Hindlimb muscle (tissue), 1 donor: ENCODE measurements around the gene FLT4. TPM values are rescaled to one million over a fixed set of nuclear protein-coding genes. Genes with fewer than 3 reads are reported as not detected.
"Not testable (repeated sequence)": the region's sequence is repeated elsewhere in the genome, so short reads cannot be mapped to it uniquely, and the experiment has no call there.

Experiments
- DNase-seq: peaks from one replicate; pipeline ENCODE4 v3.0.0-alpha.2; 2013
- polyA plus RNA-seq: library from polyadenylated mRNA; unstranded; fragments of 120-200 nt; gene quantifications from one replicate; pipeline ENCODE4 v1.2.1, GENCODE V29; 2013; ENCODE audit not compliant: insufficient read length

The FLT4 gene
- polyA plus RNA-seq, 1 donor: 9.2 TPM

DNA sequence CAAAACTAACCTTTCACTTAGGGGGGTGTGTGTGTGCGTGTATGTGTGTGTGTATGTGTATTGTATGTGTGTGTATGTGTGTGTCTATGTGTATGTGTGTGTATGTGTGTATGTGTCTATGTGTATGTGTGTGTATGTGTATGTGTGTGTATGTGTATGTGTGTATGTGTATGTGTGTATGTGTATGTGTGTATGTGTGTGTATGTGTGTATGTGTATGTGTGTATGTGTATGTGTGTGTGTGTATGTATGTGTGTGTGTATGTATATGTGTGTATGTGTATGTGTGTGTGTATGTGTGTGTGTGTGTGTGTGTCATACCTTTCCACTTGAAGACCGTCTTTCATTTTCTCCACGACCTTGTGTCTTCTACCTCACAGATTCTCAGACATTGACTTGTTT, 20.8 kb upstream of the FLT4 start:
- DNase-seq: no peak

GRCh38 chr5:180669661-180670060, 20.3 kb upstream of the FLT4 start:
- no peak for DNase-seq

GRCh38 chr5:180668835-180669596, 19.6 kb upstream of the FLT4 start:
- no peak for DNase-seq

DNA sequence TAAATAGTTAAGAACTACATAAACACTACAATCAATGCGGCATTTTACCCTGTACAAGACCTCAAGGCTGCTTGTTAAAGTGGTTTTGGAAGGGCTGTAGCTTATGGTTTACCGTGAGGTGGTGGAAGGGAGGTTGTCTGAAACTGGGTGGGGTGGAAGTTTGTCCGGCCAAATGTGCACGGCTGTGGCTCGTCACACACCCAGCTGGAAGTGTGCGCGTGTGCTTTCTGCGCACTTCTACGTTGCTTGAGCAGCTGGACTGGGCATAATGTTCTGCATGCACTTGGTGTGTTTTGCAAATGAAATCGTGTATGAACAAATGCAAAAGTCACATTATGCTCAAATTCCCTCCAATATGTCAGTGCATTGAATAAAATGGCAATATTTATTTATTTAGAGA, 17.4 kb upstream of the FLT4 start:
- no peak for DNase-seq

DNA sequence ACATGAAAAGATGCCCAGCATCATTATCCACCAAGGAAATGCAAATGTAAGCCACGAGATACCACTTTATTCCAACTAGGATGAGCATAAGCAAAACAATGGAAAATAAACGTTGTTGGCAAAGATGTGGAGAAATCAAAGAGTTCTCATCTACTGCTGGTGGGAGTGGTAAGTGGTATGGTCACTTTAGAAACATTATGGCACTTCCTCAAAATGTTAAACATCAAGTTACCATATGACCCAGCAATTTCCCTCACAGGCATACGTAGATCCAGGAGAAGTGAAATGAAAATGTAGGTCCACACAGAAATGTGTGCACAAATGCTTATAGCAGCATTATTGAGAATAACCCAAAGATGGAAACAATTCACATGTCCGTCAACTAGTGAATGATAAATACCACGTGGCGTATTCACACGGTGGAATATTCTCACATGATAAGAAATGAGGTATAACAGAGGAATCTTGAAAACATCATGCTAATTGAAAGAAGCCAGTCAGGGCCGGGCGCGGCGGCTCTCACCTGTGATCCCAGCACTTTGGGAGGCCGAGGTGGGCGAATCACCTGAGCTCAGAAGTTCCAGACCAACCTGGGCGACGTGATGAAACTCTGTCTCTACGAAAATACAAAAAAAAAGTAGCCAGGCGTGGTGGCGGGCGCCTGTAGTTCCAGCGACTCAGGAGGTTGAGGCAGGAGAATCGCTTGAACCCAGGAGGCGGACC, 16.4 kb upstream of the FLT4 start:
- no peak for DNase-seq

- DNase-seq: no peak
Observed at GRCh38 chr5:180658774-180659564, 9.6 kb upstream of the FLT4 start.

GRCh38 chr5:180655243-180655642, 5.8 kb upstream of the FLT4 start:
- DNase-seq: not testable (repeated sequence)

DNA sequence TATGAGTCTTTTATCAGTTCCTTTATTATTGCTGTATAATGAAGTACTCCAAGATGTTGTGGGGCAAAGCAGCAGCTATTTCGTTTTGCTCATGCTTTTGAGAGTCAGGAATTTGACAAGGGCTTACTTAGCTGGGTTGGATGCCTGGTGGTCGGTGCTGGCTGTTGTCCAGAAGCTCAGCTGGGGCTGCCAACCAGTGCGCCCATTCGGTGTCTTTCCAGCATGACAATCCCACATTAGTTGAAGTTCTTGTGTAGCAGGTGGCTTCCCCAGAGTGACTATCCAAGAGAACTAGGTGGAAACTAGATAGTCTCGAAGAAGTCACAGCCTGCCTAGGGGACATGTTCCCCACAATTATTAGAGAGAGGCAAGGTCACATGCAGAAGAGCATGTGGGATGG, 3.4 kb upstream of the FLT4 start:
- no peak for DNase-seq

- DNase-seq: no peak
Observed at GRCh38 chr5:180652346-180652745, 2.9 kb upstream of the FLT4 start.

DNA sequence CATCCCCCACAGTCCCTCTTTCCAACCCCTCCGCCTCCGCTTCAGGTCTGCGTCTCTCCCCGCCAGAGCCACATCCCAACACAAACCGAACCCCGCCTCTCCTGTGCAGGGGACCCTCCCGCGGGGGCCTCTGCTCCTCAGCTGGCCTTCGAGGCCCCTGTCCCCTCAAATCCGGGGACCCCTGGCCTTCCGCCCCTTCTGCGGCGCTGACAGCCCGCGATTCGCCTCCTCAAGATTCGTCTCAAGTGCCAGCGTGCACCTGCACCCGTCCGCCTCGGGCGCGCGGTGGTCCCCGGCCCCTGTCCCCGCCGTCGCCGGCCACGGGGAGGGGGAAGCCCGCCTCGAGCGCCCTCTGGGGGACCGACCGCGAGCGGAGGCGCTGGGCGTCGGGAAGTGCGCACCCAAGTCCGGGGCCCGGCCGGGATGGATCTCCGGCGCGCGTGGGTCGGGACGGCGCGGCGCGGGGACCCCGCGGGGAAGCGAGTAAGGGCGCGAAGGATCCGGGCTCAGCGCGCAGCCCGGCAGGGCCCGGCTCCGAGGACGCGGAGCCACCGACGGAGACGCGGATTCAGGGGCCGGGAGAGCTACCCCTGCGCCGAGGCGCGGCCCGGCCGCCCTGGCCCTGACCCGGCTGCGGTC, 623 bp downstream of the FLT4 start:
- DNase-seq: no peak

DNA sequence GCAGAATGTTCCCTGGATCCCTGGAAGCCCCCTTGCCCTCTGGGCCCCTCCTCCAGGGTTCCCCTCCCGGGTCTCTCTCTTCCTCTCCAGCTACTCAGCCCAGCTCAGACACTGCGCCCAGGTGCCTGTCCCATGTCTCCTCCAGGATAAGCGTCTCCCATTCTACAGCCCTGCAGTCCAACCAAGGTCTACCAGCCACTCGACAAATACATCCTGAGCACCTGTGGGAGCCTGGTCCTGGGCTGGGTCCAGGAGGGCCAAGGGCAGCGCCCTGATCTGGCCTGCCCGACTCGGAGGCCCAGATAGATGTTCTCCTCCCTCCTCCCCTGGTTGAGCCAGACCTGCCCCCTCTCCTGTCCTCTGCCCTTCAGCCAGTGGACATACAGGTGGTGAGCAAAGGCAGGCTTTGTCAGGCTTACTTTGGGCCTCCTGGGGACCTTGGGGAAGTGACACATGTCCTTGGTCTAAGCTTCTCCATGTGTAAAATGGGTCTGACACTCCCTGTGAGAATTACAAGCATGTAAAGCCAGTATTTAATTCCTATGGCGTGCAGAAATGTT, 1.4 kb downstream of the FLT4 start:
- no peak for DNase-seq

DNA sequence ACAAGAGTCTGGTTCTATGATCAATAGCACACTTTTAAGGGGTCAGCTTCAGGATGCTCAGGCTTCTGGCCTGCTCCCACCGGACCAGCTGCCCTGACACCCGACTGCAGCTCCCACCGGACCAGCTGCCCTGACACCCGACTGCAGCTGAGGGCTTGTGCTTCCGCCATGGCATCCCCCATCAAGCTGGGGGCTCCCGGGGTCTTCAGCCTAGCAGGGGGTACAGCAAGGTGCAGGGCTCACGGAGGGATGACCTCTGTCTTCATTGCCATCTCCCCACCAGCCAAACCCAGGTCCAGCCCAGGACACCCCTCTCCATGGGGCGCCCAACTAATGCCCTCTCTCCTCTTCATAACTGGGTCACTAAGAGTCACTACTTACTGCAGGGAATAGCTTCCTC, 1.9 kb downstream of the FLT4 start:
- no peak for DNase-seq

DNA sequence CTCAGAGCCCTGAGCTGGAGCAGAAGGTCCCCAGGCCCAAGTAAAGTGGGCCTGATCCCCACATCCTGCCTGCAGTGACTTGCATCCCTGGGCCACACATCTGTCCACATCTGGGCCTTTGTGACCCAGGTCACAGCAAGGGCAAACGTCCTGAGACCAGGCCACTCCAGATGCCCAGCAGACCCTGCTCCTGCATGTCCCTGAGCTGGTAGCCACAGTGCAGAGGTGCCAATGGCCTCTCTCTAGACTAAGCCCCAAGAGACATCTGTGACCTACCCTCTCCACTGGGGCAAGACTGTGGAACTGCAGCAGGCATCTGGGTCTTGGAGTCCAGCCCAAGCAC, 2.5 kb downstream of the FLT4 start:
- DNase-seq: no peak

GRCh38 chr5:180646289-180646962, 3.0 kb downstream of the FLT4 start:
- DNase-seq: no peak

GRCh38 chr5:180645274-180646204, 3.9 kb downstream of the FLT4 start:
- no peak for DNase-seq

DNA sequence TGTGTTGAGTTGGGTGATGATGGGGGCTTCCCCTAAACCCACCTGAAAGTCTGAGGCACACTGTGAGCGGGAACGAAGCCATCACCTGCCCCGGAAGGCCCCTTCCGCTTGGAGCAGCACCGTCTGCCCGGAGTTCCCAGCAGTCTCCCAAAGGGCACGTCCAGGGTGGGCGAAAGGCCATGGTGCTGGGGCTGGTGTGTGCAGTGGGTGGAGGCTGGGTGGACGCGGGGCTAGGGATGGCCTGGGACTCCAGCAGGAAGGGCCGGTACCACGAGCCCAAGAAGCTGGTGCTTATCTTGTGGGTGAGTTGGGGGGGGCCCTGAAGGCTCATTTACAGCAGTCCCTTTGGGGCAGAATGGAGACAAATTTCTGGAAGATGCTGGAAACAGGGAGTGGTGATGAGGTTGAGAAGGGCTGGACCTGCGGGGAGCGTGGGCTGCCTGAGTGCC, 4.6 kb downstream of the FLT4 start:
- no peak for DNase-seq

DNA sequence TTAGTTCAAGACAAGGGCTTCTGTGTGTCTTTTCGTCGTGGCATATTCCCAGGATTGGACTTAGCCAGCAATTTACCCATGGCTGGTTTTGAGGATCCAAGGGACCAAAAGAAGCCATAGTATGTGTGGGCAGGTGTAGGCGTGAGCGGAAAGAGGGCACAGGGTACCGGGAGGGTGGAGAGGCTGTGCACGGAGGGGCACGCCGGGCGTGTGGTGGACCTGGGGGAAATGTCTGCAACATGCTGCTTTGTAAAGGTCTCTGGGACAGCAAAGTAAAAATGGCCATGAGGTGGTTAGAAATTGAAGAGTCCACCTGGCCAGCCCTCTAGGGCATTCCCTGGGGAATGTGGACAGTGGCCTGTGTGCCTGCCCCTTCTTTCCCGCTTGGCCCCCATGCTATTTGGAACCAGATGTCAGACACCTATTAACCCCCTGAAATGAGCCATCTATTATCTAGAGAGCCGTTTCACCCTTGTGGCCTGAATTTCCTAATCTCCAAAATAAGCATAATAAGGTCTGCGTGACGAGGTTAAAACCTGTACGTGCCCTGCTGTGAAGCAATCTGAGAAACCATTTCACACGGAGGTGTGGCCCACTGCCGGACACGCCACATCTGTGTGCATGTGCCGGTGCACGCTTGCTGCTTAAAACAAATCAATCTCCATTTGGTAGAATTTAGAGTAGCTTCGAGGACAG, 5.1 kb downstream of the FLT4 start:
- no peak for DNase-seq

DNA sequence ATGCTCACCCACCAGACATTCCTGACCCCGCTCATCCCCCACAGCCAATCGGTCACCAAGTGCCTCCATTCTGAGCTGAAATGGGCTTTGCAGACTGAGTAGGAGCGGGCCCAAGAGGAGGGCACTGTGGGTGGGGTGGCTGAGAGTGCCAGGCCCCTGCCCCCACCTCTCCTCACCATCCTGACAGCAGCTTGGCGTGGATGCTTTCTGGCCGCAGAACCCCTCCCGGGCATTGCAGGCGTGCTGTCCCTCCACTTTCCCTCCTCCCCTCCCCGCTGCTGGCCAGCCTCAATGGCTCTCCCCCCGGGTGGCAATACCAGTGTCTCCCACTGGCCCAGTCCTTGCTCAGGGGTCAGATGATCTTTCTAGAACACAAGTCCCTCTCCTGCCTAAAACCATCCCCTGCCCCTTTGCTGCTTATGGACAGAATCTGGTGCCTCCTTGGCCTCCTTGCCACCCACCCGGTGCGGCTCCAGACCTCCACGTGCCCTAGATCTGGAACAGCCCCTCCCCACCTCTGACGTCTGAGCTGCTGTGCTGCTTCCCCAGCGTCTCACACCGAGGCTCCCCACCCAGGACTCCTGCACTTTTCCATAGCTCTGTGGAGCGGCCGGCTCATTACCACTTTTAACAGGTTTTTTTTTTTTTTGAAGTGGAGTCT, 6.1 kb downstream of the FLT4 start:
- DNase-seq: no peak

- DNase-seq: no peak
Observed at GRCh38 chr5:180642779-180643178, 6.6 kb downstream of the FLT4 start.
